Activated B cell treated with CpG ODN at 0.5 μM for 24 hours (primary cell): ENCODE results near the gene NRXN2. TPM values are rescaled to one million over a fixed set of nuclear protein-coding genes. Genes with fewer than 3 reads are reported as not detected.
A peak's percentile ranks its signal among the peaks of the same experiment; 100 is the strongest.

Experiments used
- ATAC-seq: fragments of 200-7000 bp; cut with Tn5 transposase; one replicate; pipeline ENCODE4 v1.10.0; 2021; ENCODE audit warnings: low read depth, mild to moderate bottlenecking, moderate library complexity
- CTCF ChIA-PET: fragments of 350-600 bp; sonication (Branson Sonifier 250); formaldehyde crosslinking; loops from one replicate; lab custom pipeline; 2021; ENCODE audit warnings: antibody characterized with exemption; lab: Charles Lee
- POLR2A ChIA-PET: fragments of 350-600 bp; sonication (Branson Sonifier 250); formaldehyde crosslinking; loops from one replicate; lab custom pipeline; 2021; ENCODE audit warnings: antibody characterized with exemption; lab: Charles Lee
- DNase-seq: peaks from one replicate; pipeline ENCODE4 v3.0.0; 2022
- H3K27ac Mint-ChIP-seq: one replicate; pipeline ENCODE4 v1.8.0; 2020; ENCODE audit warnings: mixed read lengths
- H3K27me3 Mint-ChIP-seq: one replicate; pipeline ENCODE4 v1.8.0; 2021; ENCODE audit warnings: mixed read lengths
- H3K36me3 Mint-ChIP-seq: one replicate; pipeline ENCODE4 v1.8.0; 2021; ENCODE audit warnings: low read depth, mixed read lengths
- H3K4me1 Mint-ChIP-seq: one replicate; pipeline ENCODE4 v1.8.0; 2021; ENCODE audit warnings: mixed read lengths
- H3K4me3 Mint-ChIP-seq: one replicate; pipeline ENCODE4 v1.8.0; 2020; ENCODE audit warnings: mild to moderate bottlenecking, mixed read lengths
- H3K9me3 Mint-ChIP-seq: one replicate; pipeline ENCODE4 v1.8.0; 2020; ENCODE audit warnings: mixed read lengths
- CTCF ChIP-seq: fragments of 200-600 bp; IDR thresholded peaks from one replicate; pipeline ENCODE4 v1.8.0; 2022; ENCODE audit warnings: antibody characterized with exemption, mild to moderate bottlenecking
- intact Hi-C: fragments of 100-400 bp; cut with micrococcal nuclease; formaldehyde crosslinking; loops from one replicate; pipeline ENCODE4 v1.15.1; 2024
- total RNA-seq: library from RNA; stranded (reverse); gene quantifications from 2 replicates; pipeline ENCODE4 v1.2.3, GENCODE V29; 2022

Gene NRXN2
- total RNA-seq, 1 donor from 2014 or later: 0.73 TPM

- ATAC-seq (no peak), DNase-seq (no peak)
- CTCF ChIA-PET: interaction anchor here (0.9 to 2.3 kb wide), 8 partner anchors 7 to 37 kb away, joined by 3 to 11 read pairs (median 5); partner anchors contain the start of gene RASGRP2
- intact Hi-C loops: loop anchor here (1.0 to 2.0 kb wide), 3 partner anchors 9 to 18 kb away; no protein-coding TSS in a partner anchor
- peaks cover 67% of the 10 kb centered on the region for H3K36me3 Mint-ChIP-seq
- peak overlapping the region; percentile 85 for H3K27ac Mint-ChIP-seq
- H3K27me3 Mint-ChIP-seq: no peaks in the 10 kb centered on the region
- H3K4me3 Mint-ChIP-seq: peak overlapping the region; percentile 52
- POLR2A ChIA-PET: interaction anchor here (0.6 to 7.7 kb wide), 8 partner anchors 8 to 429 kb away, joined by 3 to 158 read pairs (median 6); partner anchors contain the start of genes RASGRP2 and SF1
- peaks cover 91% of the 10 kb centered on the region for H3K4me1 Mint-ChIP-seq
- no peaks in the 10 kb centered on the region for H3K9me3 Mint-ChIP-seq
- no peak for TF ChIP-seq CTCF
These were observed 40.6 kb upstream of the NRXN2 start for GRCh38 chr11:64763526-64764039.

- DNase-seq: no peak
- TF ChIP-seq CTCF: no peak
- Mint-ChIP-seq H3K4me3 (peak overlapping the region; percentile 29), H3K9me3 (no peaks in the 10 kb centered on the region), H3K27ac (peak overlapping the region; percentile 85), H3K27me3 (no peaks in the 10 kb centered on the region), H3K4me1 (peaks cover 86% of the 10 kb centered on the region), H3K36me3 (peaks cover 60% of the 10 kb centered on the region)
- CTCF ChIA-PET: interaction anchor here (0.9 to 2.3 kb wide), 8 partner anchors 8 to 37 kb away, joined by 3 to 11 read pairs (median 4); partner anchors contain the start of gene RASGRP2
- ATAC-seq: peak; percentile 41
- intact Hi-C loops: loop anchor here (2.0 kb wide), 1 partner anchor 14 kb away; no protein-coding TSS in a partner anchor
- POLR2A ChIA-PET: interaction anchor here (0.6 to 7.7 kb wide), 9 partner anchors 9 to 428 kb away, joined by 3 to 158 read pairs (median 5); partner anchors contain the start of genes RASGRP2 and SF1
These were observed 39.9 kb upstream of the NRXN2 start for GRCh38 chr11:64762674-64763525.

GRCh38 chr11:64762277-64762673 is 39.3 kb upstream of the NRXN2 start:
- H3K4me1 Mint-ChIP-seq: peaks cover 80% of the 10 kb centered on the region

GRCh38 chr11:64760759-64761420 is 37.9 kb upstream of the NRXN2 start:
- CTCF ChIA-PET: interaction anchor here (0.7 to 1.1 kb wide), 3 partner anchors 13 to 26 kb away, joined by 3 to 5 read pairs (median 3); partner anchors contain the start of gene RASGRP2
- intact Hi-C loops: no loop called here
- Mint-ChIP-seq H3K4me3 (no peak overlapping the region), H3K27ac (peak overlapping the region; percentile 85), H3K9me3 (no peaks in the 10 kb centered on the region), H3K4me1 (peaks cover 70% of the 10 kb centered on the region), H3K27me3 (no peaks in the 10 kb centered on the region), H3K36me3 (peaks cover 45% of the 10 kb centered on the region)
- DNase-seq: no peak
- POLR2A ChIA-PET: interaction anchor here (0.6 to 7.7 kb wide), 10 partner anchors 8 to 740 kb away, joined by 3 to 158 read pairs (median 4); partner anchors contain the start of genes RASGRP2 and SF1
- ATAC-seq: no peak
- TF ChIP-seq CTCF: no peak

More at GRCh38 chr11:64762277-64762673, 39.3 kb upstream of the NRXN2 start:
- DNase-seq (no peak), ATAC-seq (peak; percentile 6)
- ChIA-PET POLR2A (interaction anchor here (0.6 to 7.7 kb wide), 7 partner anchors 9 to 78 kb away, joined by 3 to 158 read pairs (median 6); partner anchors contain the start of genes RASGRP2 and SF1), CTCF (interaction anchor here (0.9 to 2.3 kb wide), 4 partner anchors 9 to 19 kb away, joined by 3 to 11 read pairs (median 4); partner anchors contain the start of gene RASGRP2)
- H3K9me3 Mint-ChIP-seq: no peaks in the 10 kb centered on the region
- TF ChIP-seq CTCF: no peak
- H3K27me3 Mint-ChIP-seq: no peaks in the 10 kb centered on the region
- H3K4me3 Mint-ChIP-seq: peak overlapping the region; percentile 29
- intact Hi-C loops: loop anchor here (2.0 kb wide), 1 partner anchor 15 kb away; no protein-coding TSS in a partner anchor
- H3K36me3 Mint-ChIP-seq: peaks cover 54% of the 10 kb centered on the region
- H3K27ac Mint-ChIP-seq: peak overlapping the region; percentile 85
